Measurements from ENCODE around the gene KCNC3. TPM values are rescaled to one million over a fixed set of nuclear protein-coding genes. Genes with fewer than 3 reads are reported as not detected.
A peak's percentile ranks its signal among the peaks of the same experiment; 100 is the strongest.
"Not testable (repeated sequence)": the region's sequence is repeated elsewhere in the genome, so short reads cannot be mapped to it uniquely, and the experiment has no call there.

Gene KCNC3
- polyA plus RNA-seq, 1 donor from 2014 or later, result 0.97 TPM

DNA sequence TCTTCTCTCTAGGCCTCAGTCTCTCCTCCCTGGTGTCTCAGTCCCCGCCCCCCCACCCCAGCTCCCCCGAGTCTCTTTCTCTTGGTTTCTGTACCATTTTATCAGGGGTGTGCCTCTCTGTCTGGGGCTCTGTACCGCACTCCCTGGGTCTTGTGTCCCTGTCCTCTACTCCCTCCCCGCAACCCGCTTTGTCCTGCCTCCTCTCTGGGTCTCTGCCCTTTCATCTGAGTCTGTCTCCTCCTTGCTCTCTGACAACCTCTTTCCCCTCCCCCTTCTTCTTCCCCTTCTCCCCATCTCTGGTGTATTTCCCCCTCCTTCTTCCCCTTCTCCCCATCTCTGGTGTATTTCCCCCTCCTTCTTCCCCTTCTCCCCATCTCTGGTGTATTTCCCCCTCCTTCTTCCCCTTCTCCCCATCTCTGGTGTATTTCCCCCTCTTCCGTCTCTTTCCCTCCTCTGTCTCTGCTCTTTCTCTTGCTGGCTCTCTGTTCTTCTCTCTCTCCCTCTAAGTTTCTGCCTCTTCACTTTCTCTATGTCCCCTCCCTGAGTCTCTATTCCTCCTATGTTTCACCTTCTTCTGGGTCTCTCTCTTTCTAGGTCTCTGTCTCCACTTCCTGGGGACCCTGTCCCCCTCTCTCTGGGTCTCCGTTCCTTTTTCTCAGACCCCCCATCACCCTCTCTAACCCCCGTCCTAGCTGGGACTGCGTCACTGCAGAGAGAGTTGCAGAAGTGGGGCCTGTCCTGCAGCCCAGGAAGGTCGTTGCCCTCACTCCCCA is 2.2 kb upstream of the KCNC3 start:
- Histone ChIP-seq H4K20me1 (ENCODE audit: insufficient read depth) (no peaks in the 10 kb centered on the region), H3K27me3 (ENCODE audit: insufficient read depth, low read depth, low read length) (peaks cover 16% of the 10 kb centered on the region), H3K9me3 (ENCODE audit: low read length) (no peaks in the 10 kb centered on the region), H3K9ac (ENCODE audit: low read length) (peak overlapping the region; percentile 85), H3K9me2 (ENCODE audit: insufficient read depth, low read length) (no peaks in the 10 kb centered on the region), H3F3A (ENCODE audit: insufficient read depth, low read length, poor library complexity, severe bottlenecking) (no peaks in the 10 kb centered on the region), H3K79me2 (replicated peaks; ENCODE audit: insufficient read depth, low read length) (no peaks in the 10 kb centered on the region), H3K4me3 (ENCODE audit: low read length) (peak overlapping the region; percentile 86), H3K27ac (ENCODE audit: low read length) (peak overlapping the region; percentile 65), H3K36me3 (ENCODE audit: insufficient read depth, low read length) (no peaks in the 10 kb centered on the region), H3K4me2 (ENCODE audit: low read length) (peak overlapping the region; percentile 59), H2AFZ (ENCODE audit: low read depth, low read length) (peak overlapping the region; percentile 41)
- TF ChIP-seq, protein P1, sequence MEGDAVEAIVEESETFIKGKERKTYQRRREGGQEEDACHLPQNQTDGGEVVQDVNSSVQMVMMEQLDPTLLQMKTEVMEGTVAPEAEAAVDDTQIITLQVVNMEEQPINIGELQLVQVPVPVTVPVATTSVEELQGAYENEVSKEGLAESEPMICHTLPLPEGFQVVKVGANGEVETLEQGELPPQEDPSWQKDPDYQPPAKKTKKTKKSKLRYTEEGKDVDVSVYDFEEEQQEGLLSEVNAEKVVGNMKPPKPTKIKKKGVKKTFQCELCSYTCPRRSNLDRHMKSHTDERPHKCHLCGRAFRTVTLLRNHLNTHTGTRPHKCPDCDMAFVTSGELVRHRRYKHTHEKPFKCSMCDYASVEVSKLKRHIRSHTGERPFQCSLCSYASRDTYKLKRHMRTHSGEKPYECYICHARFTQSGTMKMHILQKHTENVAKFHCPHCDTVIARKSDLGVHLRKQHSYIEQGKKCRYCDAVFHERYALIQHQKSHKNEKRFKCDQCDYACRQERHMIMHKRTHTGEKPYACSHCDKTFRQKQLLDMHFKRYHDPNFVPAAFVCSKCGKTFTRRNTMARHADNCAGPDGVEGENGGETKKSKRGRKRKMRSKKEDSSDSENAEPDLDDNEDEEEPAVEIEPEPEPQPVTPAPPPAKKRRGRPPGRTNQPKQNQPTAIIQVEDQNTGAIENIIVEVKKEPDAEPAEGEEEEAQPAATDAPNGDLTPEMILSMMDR (IDR thresholded peaks at IDR 0.05; ENCODE audit: poor library complexity, severe bottlenecking), result no peak
- TF ChIP-seq SMC3 (conservative IDR thresholded peaks at IDR 0.05; ENCODE audit: poor library complexity) (no peak), EZH2 (IDR thresholded peaks at IDR 0.05; ENCODE audit: borderline replicate concordance, insufficient read depth, low read length, poor library complexity, severe bottlenecking) (no peak), RAD21 (conservative IDR thresholded peaks at IDR 0.05) (no peak), MXI1 (conservative IDR thresholded peaks at IDR 0.05; ENCODE audit: poor library complexity, severe bottlenecking) (no peak), EP300 (conservative IDR thresholded peaks at IDR 0.05; ENCODE audit: poor library complexity, severe bottlenecking) (no peak)
- TF ChIP-seq, protein P2, sequence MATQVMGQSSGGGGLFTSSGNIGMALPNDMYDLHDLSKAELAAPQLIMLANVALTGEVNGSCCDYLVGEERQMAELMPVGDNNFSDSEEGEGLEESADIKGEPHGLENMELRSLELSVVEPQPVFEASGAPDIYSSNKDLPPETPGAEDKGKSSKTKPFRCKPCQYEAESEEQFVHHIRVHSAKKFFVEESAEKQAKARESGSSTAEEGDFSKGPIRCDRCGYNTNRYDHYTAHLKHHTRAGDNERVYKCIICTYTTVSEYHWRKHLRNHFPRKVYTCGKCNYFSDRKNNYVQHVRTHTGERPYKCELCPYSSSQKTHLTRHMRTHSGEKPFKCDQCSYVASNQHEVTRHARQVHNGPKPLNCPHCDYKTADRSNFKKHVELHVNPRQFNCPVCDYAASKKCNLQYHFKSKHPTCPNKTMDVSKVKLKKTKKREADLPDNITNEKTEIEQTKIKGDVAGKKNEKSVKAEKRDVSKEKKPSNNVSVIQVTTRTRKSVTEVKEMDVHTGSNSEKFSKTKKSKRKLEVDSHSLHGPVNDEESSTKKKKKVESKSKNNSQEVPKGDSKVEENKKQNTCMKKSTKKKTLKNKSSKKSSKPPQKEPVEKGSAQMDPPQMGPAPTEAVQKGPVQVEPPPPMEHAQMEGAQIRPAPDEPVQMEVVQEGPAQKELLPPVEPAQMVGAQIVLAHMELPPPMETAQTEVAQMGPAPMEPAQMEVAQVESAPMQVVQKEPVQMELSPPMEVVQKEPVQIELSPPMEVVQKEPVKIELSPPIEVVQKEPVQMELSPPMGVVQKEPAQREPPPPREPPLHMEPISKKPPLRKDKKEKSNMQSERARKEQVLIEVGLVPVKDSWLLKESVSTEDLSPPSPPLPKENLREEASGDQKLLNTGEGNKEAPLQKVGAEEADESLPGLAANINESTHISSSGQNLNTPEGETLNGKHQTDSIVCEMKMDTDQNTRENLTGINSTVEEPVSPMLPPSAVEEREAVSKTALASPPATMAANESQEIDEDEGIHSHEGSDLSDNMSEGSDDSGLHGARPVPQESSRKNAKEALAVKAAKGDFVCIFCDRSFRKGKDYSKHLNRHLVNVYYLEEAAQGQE (IDR thresholded peaks at IDR 0.05; ENCODE audit: borderline replicate concordance), result no peak

DNA sequence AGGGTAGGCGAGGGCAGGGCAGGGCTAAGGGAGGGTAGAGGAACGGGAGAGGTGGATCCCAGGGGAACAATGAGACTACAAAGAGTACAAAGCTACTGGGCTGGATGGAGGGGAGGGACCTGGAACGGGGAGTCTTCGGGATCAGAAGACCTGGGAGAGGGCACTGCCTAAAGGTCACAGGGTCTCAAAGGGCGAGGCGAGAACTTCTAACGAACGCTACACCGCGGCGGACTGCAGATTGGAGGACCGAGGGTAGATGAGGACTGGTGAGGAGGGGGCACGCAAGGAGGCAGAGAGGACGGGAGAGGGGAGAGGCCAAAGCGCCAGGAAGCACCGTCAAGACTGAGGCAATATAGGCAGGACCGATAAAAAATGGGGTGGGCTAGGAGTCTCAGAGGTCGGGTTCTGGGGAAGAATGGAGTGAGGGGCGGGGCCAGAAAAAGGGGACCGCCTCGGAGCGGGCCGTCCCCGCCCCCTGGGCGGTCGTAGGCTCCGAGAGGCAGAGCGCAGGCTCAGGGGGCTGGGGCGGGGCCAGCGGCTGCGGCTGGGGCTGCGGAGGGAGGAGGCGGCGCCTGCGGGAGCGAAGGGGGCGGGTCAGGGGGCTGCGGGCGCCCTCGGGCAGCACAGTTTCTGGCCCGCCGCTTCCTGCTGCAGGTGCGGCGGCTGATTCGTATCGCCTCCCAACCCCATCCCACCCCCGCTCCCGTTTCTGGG is 1.3 kb upstream of the KCNC3 start:
- H3K4me2 ChIP-seq (ENCODE audit: low read length), result peak overlapping the region; percentile 95
- peak overlapping the region; percentile 94 for H2AFZ ChIP-seq (ENCODE audit: low read depth, low read length)
- H3K79me2 ChIP-seq (replicated peaks; ENCODE audit: insufficient read depth, low read length), result no peaks in the 10 kb centered on the region
- peak overlapping the region; percentile 86 for H3K4me3 ChIP-seq (ENCODE audit: low read length)
- H3K9ac ChIP-seq (ENCODE audit: low read length), result peak overlapping the region; percentile 85
- TF ChIP-seq, protein P2 (IDR thresholded peaks at IDR 0.05; ENCODE audit: borderline replicate concordance), result peak; percentile 4
- TF ChIP-seq, protein P1 (IDR thresholded peaks at IDR 0.05; ENCODE audit: poor library complexity, severe bottlenecking), result no peak
- TF ChIP-seq MXI1 (conservative IDR thresholded peaks at IDR 0.05; ENCODE audit: poor library complexity, severe bottlenecking) (no peak), POLR2AphosphoS5 (IDR thresholded peaks at IDR 0.05) (peak; percentile 78)
- no peaks in the 10 kb centered on the region for H3F3A ChIP-seq (ENCODE audit: insufficient read depth, low read length, poor library complexity, severe bottlenecking)
- H4K20me1 ChIP-seq (ENCODE audit: insufficient read depth), result no peaks in the 10 kb centered on the region
- H3K27ac ChIP-seq (ENCODE audit: low read length), result peak overlapping the region; percentile 95
- H3K9me2 ChIP-seq (ENCODE audit: insufficient read depth, low read length), result no peaks in the 10 kb centered on the region
- peaks cover 18% of the 10 kb centered on the region for H3K27me3 ChIP-seq (ENCODE audit: insufficient read depth, low read depth, low read length)
- H3K36me3 ChIP-seq (ENCODE audit: insufficient read depth, low read length), result no peaks in the 10 kb centered on the region
- H3K9me3 ChIP-seq (ENCODE audit: low read length), result no peaks in the 10 kb centered on the region

DNA sequence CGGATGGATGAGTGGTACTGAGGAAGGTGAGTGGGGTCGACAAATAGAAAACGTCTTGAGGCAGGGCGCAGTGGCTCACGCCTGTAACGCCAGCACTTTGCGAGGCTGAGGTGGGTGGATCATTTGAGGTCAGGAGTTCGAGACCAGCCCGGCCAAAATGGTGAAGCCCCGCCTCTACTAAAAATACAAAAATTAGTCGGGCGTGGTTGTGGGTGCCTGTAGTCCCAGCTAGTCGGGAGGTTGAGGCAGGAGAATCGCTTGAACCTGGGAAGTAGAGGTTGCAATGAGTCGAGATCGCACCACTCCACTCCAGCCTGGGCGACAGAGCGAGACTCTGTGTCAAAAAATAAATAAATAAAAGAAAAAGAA is 733 bp upstream of the KCNC3 start:
- H3K4me2 ChIP-seq (ENCODE audit: low read length), result peak overlapping the region; percentile 95
- H3K4me3 ChIP-seq (ENCODE audit: low read length), result peak overlapping the region; percentile 86
- H3K27ac ChIP-seq (ENCODE audit: low read length), result peak overlapping the region; percentile 95
- H3K9me3 ChIP-seq (ENCODE audit: low read length); H4K20me1 ChIP-seq (ENCODE audit: insufficient read depth); H3K79me2 ChIP-seq (replicated peaks; ENCODE audit: insufficient read depth, low read length); H3K9me2 ChIP-seq (ENCODE audit: insufficient read depth, low read length); H3F3A ChIP-seq (ENCODE audit: insufficient read depth, low read length, poor library complexity, severe bottlenecking); H3K36me3 ChIP-seq (ENCODE audit: insufficient read depth, low read length): not testable (repeated sequence)
- peak overlapping the region; percentile 85 for H3K9ac ChIP-seq (ENCODE audit: low read length)
- H2AFZ ChIP-seq (ENCODE audit: low read depth, low read length), result peak overlapping the region; percentile 94
- H3K27me3 ChIP-seq (ENCODE audit: insufficient read depth, low read depth, low read length), result peaks cover 18% of the 10 kb centered on the region
